ENCODE measurements around the gene GPC3. TPM values are rescaled to one million over a fixed set of nuclear protein-coding genes. Genes with fewer than 3 reads are reported as not detected.
"Not testable (repeated sequence)": the region's sequence is repeated elsewhere in the genome, so short reads cannot be mapped to it uniquely, and the experiment has no call there.

GPC3 gene
- total RNA-seq, 1 donor from 2014 or later: 306 TPM

GRCh38 chrX:133908223-133908955 is 77.0 kb downstream of the GPC3 start:
- Histone ChIP-seq H3K9me3 (ENCODE audit: control insufficient read depth in 3 of 3, low read length in 3 of 3) (no peaks in the 10 kb centered on the region), H3K36me3 (ENCODE audit: control insufficient read depth in 3 of 3, insufficient read depth in 3 of 3, low read length in 3 of 3) (no peaks in the 10 kb centered on the region), H3K4me1 (ENCODE audit: control insufficient read depth in 3 of 3, insufficient read depth in 3 of 3, low read length in 3 of 3) (no peaks in the 10 kb centered on the region), H3K4me3 (ENCODE audit: low read length in 3 of 3) (no peak overlapping the region), H3K27me3 (ENCODE audit: control insufficient read depth in 3 of 3, insufficient read depth in 3 of 3, low read length in 3 of 3) (no peaks in the 10 kb centered on the region), H3K9ac (ENCODE audit: low read depth in 1 of 3, low read length in 3 of 3) (no peak overlapping the region), H3K27ac (ENCODE audit: low read depth, low read length) (no peak overlapping the region)

- Histone ChIP-seq H3K9me3 (ENCODE audit: control insufficient read depth in 3 of 3, low read length in 3 of 3) (no peaks in the 10 kb centered on the region), H3K27me3 (ENCODE audit: control insufficient read depth in 3 of 3, insufficient read depth in 3 of 3, low read length in 3 of 3) (no peaks in the 10 kb centered on the region), H3K36me3 (ENCODE audit: control insufficient read depth in 3 of 3, insufficient read depth in 3 of 3, low read length in 3 of 3) (no peaks in the 10 kb centered on the region), H3K4me3 (ENCODE audit: low read length in 3 of 3) (no peak overlapping the region), H3K9ac (ENCODE audit: low read depth in 1 of 3, low read length in 3 of 3) (no peak overlapping the region), H3K27ac (ENCODE audit: low read depth, low read length) (no peak overlapping the region), H3K4me1 (ENCODE audit: control insufficient read depth in 3 of 3, insufficient read depth in 3 of 3, low read length in 3 of 3) (no peaks in the 10 kb centered on the region)
Measured at GRCh38 chrX:133907606-133908005, 77.8 kb downstream of the GPC3 start.

GRCh38 chrX:133905305-133905704 is 80.1 kb downstream of the GPC3 start:
- Histone ChIP-seq H3K27ac (ENCODE audit: low read depth, low read length) (no peak overlapping the region), H3K9me3 (ENCODE audit: control insufficient read depth in 3 of 3, low read length in 3 of 3) (no peaks in the 10 kb centered on the region), H3K9ac (ENCODE audit: low read depth in 1 of 3, low read length in 3 of 3) (no peak overlapping the region), H3K4me1 (ENCODE audit: control insufficient read depth in 3 of 3, insufficient read depth in 3 of 3, low read length in 3 of 3) (no peaks in the 10 kb centered on the region), H3K4me3 (ENCODE audit: low read length in 3 of 3) (no peak overlapping the region), H3K36me3 (ENCODE audit: control insufficient read depth in 3 of 3, insufficient read depth in 3 of 3, low read length in 3 of 3) (no peaks in the 10 kb centered on the region), H3K27me3 (ENCODE audit: control insufficient read depth in 3 of 3, insufficient read depth in 3 of 3, low read length in 3 of 3) (no peaks in the 10 kb centered on the region)

- H3K36me3 ChIP-seq (ENCODE audit: control insufficient read depth in 3 of 3, insufficient read depth in 3 of 3, low read length in 3 of 3): no peaks in the 10 kb centered on the region
- H3K9me3 ChIP-seq (ENCODE audit: control insufficient read depth in 3 of 3, low read length in 3 of 3): no peaks in the 10 kb centered on the region
- H3K4me3 ChIP-seq (ENCODE audit: low read length in 3 of 3): no peak overlapping the region
- H3K27me3 ChIP-seq (ENCODE audit: control insufficient read depth in 3 of 3, insufficient read depth in 3 of 3, low read length in 3 of 3): no peaks in the 10 kb centered on the region
- H3K9ac ChIP-seq (ENCODE audit: low read depth in 1 of 3, low read length in 3 of 3): no peak overlapping the region
- H3K27ac ChIP-seq (ENCODE audit: low read depth, low read length): no peak overlapping the region
- no peaks in the 10 kb centered on the region for H3K4me1 ChIP-seq (ENCODE audit: control insufficient read depth in 3 of 3, insufficient read depth in 3 of 3, low read length in 3 of 3)
Measured at GRCh38 chrX:133897593-133898163, 87.7 kb downstream of the GPC3 start.

GRCh38 chrX:133892337-133892736 is 93.1 kb downstream of the GPC3 start:
- Histone ChIP-seq H3K4me1 (ENCODE audit: control insufficient read depth in 3 of 3, insufficient read depth in 3 of 3, low read length in 3 of 3) (no peaks in the 10 kb centered on the region), H3K27ac (ENCODE audit: low read depth, low read length) (no peak overlapping the region), H3K9me3 (ENCODE audit: control insufficient read depth in 3 of 3, low read length in 3 of 3) (no peaks in the 10 kb centered on the region), H3K4me3 (ENCODE audit: low read length in 3 of 3) (no peak overlapping the region), H3K27me3 (ENCODE audit: control insufficient read depth in 3 of 3, insufficient read depth in 3 of 3, low read length in 3 of 3) (no peaks in the 10 kb centered on the region), H3K9ac (ENCODE audit: low read depth in 1 of 3, low read length in 3 of 3) (no peak overlapping the region), H3K36me3 (ENCODE audit: control insufficient read depth in 3 of 3, insufficient read depth in 3 of 3, low read length in 3 of 3) (no peaks in the 10 kb centered on the region)

DNA sequence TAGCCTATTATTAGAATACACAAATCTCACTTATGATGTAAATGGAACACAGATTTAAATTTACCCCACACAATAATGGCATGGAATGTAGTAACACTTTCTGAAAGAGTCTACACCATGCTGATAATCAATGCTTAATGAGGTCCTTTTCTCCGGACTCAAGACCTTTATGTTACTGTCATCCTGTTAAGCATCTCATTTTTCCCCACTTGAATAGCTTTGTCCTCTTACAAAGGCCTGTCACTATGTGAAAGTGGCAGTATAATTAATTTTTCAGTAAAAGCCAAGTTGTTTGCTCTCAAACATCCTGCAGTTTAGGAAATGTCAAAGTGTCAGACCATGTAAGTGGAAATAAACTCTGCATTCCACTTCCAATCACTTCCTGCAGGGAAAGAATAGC is 96.4 kb downstream of the GPC3 start:
- H3K4me1 ChIP-seq (ENCODE audit: control insufficient read depth in 3 of 3, insufficient read depth in 3 of 3, low read length in 3 of 3): no peaks in the 10 kb centered on the region
- H3K9ac ChIP-seq (ENCODE audit: low read depth in 1 of 3, low read length in 3 of 3): no peak overlapping the region
- H3K27ac ChIP-seq (ENCODE audit: low read depth, low read length): no peak overlapping the region
- H3K27me3 ChIP-seq (ENCODE audit: control insufficient read depth in 3 of 3, insufficient read depth in 3 of 3, low read length in 3 of 3): no peaks in the 10 kb centered on the region
- no peak overlapping the region for H3K4me3 ChIP-seq (ENCODE audit: low read length in 3 of 3)
- H3K9me3 ChIP-seq (ENCODE audit: control insufficient read depth in 3 of 3, low read length in 3 of 3): no peaks in the 10 kb centered on the region
- H3K36me3 ChIP-seq (ENCODE audit: control insufficient read depth in 3 of 3, insufficient read depth in 3 of 3, low read length in 3 of 3): no peaks in the 10 kb centered on the region

DNA sequence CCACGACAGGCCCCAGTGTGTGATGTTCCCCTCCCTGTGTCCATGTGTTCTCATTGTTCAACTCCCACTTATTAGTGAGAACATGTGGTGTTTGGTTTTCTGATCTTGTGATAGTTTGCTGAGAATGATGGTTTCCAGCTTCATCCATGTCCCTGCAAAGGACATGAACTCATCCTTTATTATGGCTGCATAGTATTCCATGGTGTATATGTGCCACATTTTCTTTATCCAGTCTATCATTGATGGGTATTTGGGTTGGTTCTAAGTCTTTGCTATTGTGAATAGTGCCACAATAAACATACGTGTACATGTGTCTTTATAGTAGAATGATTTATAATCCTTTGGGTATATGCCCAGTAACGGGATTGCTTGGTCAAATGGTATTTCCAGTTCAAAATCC is 97.3 kb downstream of the GPC3 start:
- H3K27me3 ChIP-seq (ENCODE audit: control insufficient read depth in 3 of 3, insufficient read depth in 3 of 3, low read length in 3 of 3); H3K4me1 ChIP-seq (ENCODE audit: control insufficient read depth in 3 of 3, insufficient read depth in 3 of 3, low read length in 3 of 3); H3K4me3 ChIP-seq (ENCODE audit: low read length in 3 of 3); H3K9ac ChIP-seq (ENCODE audit: low read depth in 1 of 3, low read length in 3 of 3); H3K27ac ChIP-seq (ENCODE audit: low read depth, low read length); H3K9me3 ChIP-seq (ENCODE audit: control insufficient read depth in 3 of 3, low read length in 3 of 3); H3K36me3 ChIP-seq (ENCODE audit: control insufficient read depth in 3 of 3, insufficient read depth in 3 of 3, low read length in 3 of 3): not testable (repeated sequence)

DNA sequence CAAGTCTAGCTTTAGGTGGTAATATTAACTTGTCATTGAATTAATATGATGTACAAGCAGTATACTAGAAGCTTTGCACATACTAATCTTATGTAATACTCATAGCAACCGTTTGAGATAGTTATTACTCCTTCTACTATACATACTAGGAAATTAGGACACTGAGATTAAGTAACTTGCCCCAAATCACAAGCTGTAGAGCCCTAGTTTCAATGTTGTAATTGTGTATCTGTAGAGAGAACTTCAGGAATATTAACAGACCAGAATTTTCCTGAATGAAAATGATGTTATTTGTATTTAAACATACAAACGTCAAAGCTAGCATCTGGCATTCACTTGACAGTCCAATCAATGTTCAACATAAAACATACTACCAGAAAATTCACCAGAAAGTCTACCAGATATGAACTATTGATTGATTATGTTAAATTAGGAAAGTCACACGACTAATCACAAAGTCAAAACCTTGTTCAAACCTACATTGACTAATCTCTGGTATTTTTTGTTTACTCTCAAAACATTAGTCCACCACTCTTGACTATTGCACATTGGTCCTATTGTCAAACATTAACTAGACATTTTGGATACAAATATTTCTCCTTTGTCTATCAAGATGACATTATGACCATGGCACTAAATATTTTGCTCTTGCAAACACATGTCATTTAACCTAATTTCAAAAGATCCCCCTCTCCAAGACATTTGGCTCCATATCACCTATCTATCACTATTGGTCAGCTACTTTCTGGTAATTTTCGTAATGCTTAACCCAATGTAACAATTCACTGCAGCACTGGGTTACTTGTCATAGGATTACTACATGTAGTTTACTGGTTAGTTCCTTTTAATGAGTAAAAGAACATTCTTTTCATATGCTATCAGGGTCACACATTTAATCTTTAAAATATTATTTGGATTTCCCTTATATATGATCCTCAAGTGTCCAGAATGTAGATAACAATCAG is 100.7 kb downstream of the GPC3 start:
- Histone ChIP-seq H3K4me1 (ENCODE audit: control insufficient read depth in 3 of 3, insufficient read depth in 3 of 3, low read length in 3 of 3) (no peaks in the 10 kb centered on the region), H3K9me3 (ENCODE audit: control insufficient read depth in 3 of 3, low read length in 3 of 3) (no peaks in the 10 kb centered on the region), H3K9ac (ENCODE audit: low read depth in 1 of 3, low read length in 3 of 3) (no peak overlapping the region), H3K4me3 (ENCODE audit: low read length in 3 of 3) (no peak overlapping the region), H3K27ac (ENCODE audit: low read depth, low read length) (no peak overlapping the region), H3K36me3 (ENCODE audit: control insufficient read depth in 3 of 3, insufficient read depth in 3 of 3, low read length in 3 of 3) (no peaks in the 10 kb centered on the region), H3K27me3 (ENCODE audit: control insufficient read depth in 3 of 3, insufficient read depth in 3 of 3, low read length in 3 of 3) (peaks cover 0 to 4% (median 0%) of the 10 kb centered on the region in 3 donors)

GRCh38 chrX:133881893-133882292 is 103.5 kb downstream of the GPC3 start:
- Histone ChIP-seq H3K36me3 (ENCODE audit: control insufficient read depth in 3 of 3, insufficient read depth in 3 of 3, low read length in 3 of 3) (no peaks in the 10 kb centered on the region), H3K27ac (ENCODE audit: low read depth, low read length) (no peak overlapping the region), H3K9ac (ENCODE audit: low read depth in 1 of 3, low read length in 3 of 3) (no peak overlapping the region), H3K4me3 (ENCODE audit: low read length in 3 of 3) (no peak overlapping the region), H3K9me3 (ENCODE audit: control insufficient read depth in 3 of 3, low read length in 3 of 3) (no peaks in the 10 kb centered on the region), H3K27me3 (ENCODE audit: control insufficient read depth in 3 of 3, insufficient read depth in 3 of 3, low read length in 3 of 3) (peaks cover 0 to 4% (median 0%) of the 10 kb centered on the region in 3 donors), H3K4me1 (ENCODE audit: control insufficient read depth in 3 of 3, insufficient read depth in 3 of 3, low read length in 3 of 3) (no peaks in the 10 kb centered on the region)

GRCh38 chrX:133881007-133881406 is 104.4 kb downstream of the GPC3 start:
- Histone ChIP-seq H3K27me3 (ENCODE audit: control insufficient read depth in 3 of 3, insufficient read depth in 3 of 3, low read length in 3 of 3) (peaks cover 0 to 4% (median 0%) of the 10 kb centered on the region in 3 donors), H3K9me3 (ENCODE audit: control insufficient read depth in 3 of 3, low read length in 3 of 3) (no peaks in the 10 kb centered on the region), H3K4me1 (ENCODE audit: control insufficient read depth in 3 of 3, insufficient read depth in 3 of 3, low read length in 3 of 3) (no peaks in the 10 kb centered on the region), H3K36me3 (ENCODE audit: control insufficient read depth in 3 of 3, insufficient read depth in 3 of 3, low read length in 3 of 3) (no peaks in the 10 kb centered on the region), H3K4me3 (ENCODE audit: low read length in 3 of 3) (no peak overlapping the region), H3K9ac (ENCODE audit: low read depth in 1 of 3, low read length in 3 of 3) (no peak overlapping the region), H3K27ac (ENCODE audit: low read depth, low read length) (no peak overlapping the region)
